Activated CD4-positive, alpha-beta memory T cell treated with anti-CD3 and anti-CD28 coated beads for 36 hours (primary cell): ENCODE measurements around the gene DNMT3A. TPM values are rescaled to one million over a fixed set of nuclear protein-coding genes. Genes with fewer than 3 reads are reported as not detected.
A peak's percentile ranks its signal among the peaks of the same experiment; 100 is the strongest.

Source experiments
- CTCF ChIA-PET: fragments of 350-600 bp; sonication (Branson Sonifier 250); formaldehyde crosslinking; loops from one replicate; lab custom pipeline; 2021; ENCODE audit warnings: antibody characterized with exemption, inconsistent platforms; lab: Charles Lee
- POLR2A ChIA-PET: fragments of 350-600 bp; sonication (Branson Sonifier 250); formaldehyde crosslinking; loops from one replicate; lab custom pipeline; 2021; ENCODE audit warnings: antibody characterized with exemption; lab: Charles Lee
- DNase-seq: peaks from one replicate; pipeline ENCODE4 v3.0.0-alpha.2; 2020
- H3K27ac Mint-ChIP-seq: one replicate; pipeline ENCODE4 v1.8.0; 2021; ENCODE audit warnings: mixed read lengths
- H3K27me3 Mint-ChIP-seq: one replicate; pipeline ENCODE4 v1.8.0; 2021; ENCODE audit warnings: mixed read lengths
- H3K36me3 Mint-ChIP-seq: one replicate; pipeline ENCODE4 v1.8.0; 2021; ENCODE audit warnings: mixed read lengths
- H3K4me1 Mint-ChIP-seq: one replicate; pipeline ENCODE4 v1.8.0; 2021; ENCODE audit warnings: low read depth, mixed read lengths
- H3K4me3 Mint-ChIP-seq: one replicate; pipeline ENCODE4 v1.8.0; 2021; ENCODE audit warnings: mild to moderate bottlenecking, mixed read lengths
- H3K9me3 Mint-ChIP-seq: one replicate; pipeline ENCODE4 v1.8.0; 2021; ENCODE audit warnings: mixed read lengths
- intact Hi-C: fragments of 100-400 bp; cut with micrococcal nuclease; formaldehyde crosslinking; loops from one replicate; pipeline ENCODE4 v1.15.1; 2023
- total RNA-seq, 2 experiments: library from RNA; stranded (reverse); gene quantifications; one replicate each; pipeline ENCODE4 v1.2.3, GENCODE V29; 2021

The DNMT3A gene
- total RNA-seq, 2 experiments from 2014 or later: 52.0 to 52.5 TPM

GRCh38 chr2:25371253-25372241 is 29.8 kb upstream of the DNMT3A start:
- POLR2A ChIA-PET: no interaction called here
- intact Hi-C loops: no loop called here
- no peaks in the 10 kb centered on the region for H3K36me3 Mint-ChIP-seq
- CTCF ChIA-PET: interaction anchor here (2.3 kb wide), 1 partner anchor 9 kb away, joined by 14 read pairs; no protein-coding TSS in a partner anchor
- H3K27me3 Mint-ChIP-seq: no peaks in the 10 kb centered on the region
- DNase-seq: no peak
- H3K4me1 Mint-ChIP-seq: peaks cover 8% of the 10 kb centered on the region
- H3K4me3 Mint-ChIP-seq: no peak overlapping the region
- H3K9me3 Mint-ChIP-seq: no peaks in the 10 kb centered on the region
- H3K27ac Mint-ChIP-seq: no peak overlapping the region

GRCh38 chr2:25369876-25370275 is 28.2 kb upstream of the DNMT3A start:
- H3K4me3 Mint-ChIP-seq: no peak overlapping the region
- no peaks in the 10 kb centered on the region for H3K36me3 Mint-ChIP-seq
- H3K27me3 Mint-ChIP-seq: no peaks in the 10 kb centered on the region
- POLR2A ChIA-PET: no interaction called here
- H3K27ac Mint-ChIP-seq: no peak overlapping the region
- CTCF ChIA-PET: no interaction called here
- H3K4me1 Mint-ChIP-seq: no peaks in the 10 kb centered on the region
- intact Hi-C loops: loop anchor here (10.0 kb wide), 2 partner anchors 395 to 505 kb away; partner anchors contain the start of genes ASXL2 and DNAJC27
- DNase-seq: no peak
- H3K9me3 Mint-ChIP-seq: no peaks in the 10 kb centered on the region

GRCh38 chr2:25369439-25369838 is 27.7 kb upstream of the DNMT3A start:
- DNase-seq: no peak
- Mint-ChIP-seq H3K9me3 (no peaks in the 10 kb centered on the region), H3K27me3 (no peaks in the 10 kb centered on the region), H3K4me1 (no peaks in the 10 kb centered on the region), H3K36me3 (no peaks in the 10 kb centered on the region), H3K4me3 (no peak overlapping the region), H3K27ac (no peak overlapping the region)
- CTCF ChIA-PET: interaction anchor here (2.1 kb wide), 1 partner anchor 7 kb away, joined by 6 read pairs; no protein-coding TSS in a partner anchor
- intact Hi-C loops: loop anchor here (10.0 kb wide), 2 partner anchors 395 to 505 kb away; partner anchors contain the start of genes ASXL2 and DNAJC27
- POLR2A ChIA-PET: no interaction called here

GRCh38 chr2:25368660-25369059 is 26.9 kb upstream of the DNMT3A start:
- CTCF ChIA-PET: interaction anchor here (2.1 kb wide), 1 partner anchor 8 kb away, joined by 6 read pairs; no protein-coding TSS in a partner anchor
- no peak for DNase-seq
- intact Hi-C loops: loop anchor here (10.0 kb wide), 2 partner anchors 394 to 506 kb away; partner anchors contain the start of genes ASXL2 and DNAJC27
- Mint-ChIP-seq H3K4me3 (no peak overlapping the region), H3K27me3 (no peaks in the 10 kb centered on the region), H3K27ac (no peak overlapping the region), H3K9me3 (no peaks in the 10 kb centered on the region), H3K4me1 (peaks cover 2% of the 10 kb centered on the region), H3K36me3 (no peaks in the 10 kb centered on the region)
- POLR2A ChIA-PET: no interaction called here

GRCh38 chr2:25367296-25367695 is 25.6 kb upstream of the DNMT3A start:
- Mint-ChIP-seq H3K36me3 (no peaks in the 10 kb centered on the region), H3K4me1 (peaks cover 11% of the 10 kb centered on the region), H3K27me3 (no peaks in the 10 kb centered on the region), H3K9me3 (no peaks in the 10 kb centered on the region), H3K4me3 (no peak overlapping the region), H3K27ac (no peak overlapping the region)
- intact Hi-C loops: loop anchor here (10.0 kb wide), 2 partner anchors 392 to 508 kb away; partner anchors contain the start of genes ASXL2 and DNAJC27
- no peak for DNase-seq
- CTCF ChIA-PET: interaction anchor here (2.1 to 3.2 kb wide), 2 partner anchors 9 kb away, joined by 6 to 21 read pairs; no protein-coding TSS in a partner anchor
- POLR2A ChIA-PET: no interaction called here

GRCh38 chr2:25366629-25367028 is 24.9 kb upstream of the DNMT3A start:
- no peaks in the 10 kb centered on the region for H3K9me3 Mint-ChIP-seq
- POLR2A ChIA-PET: no interaction called here
- intact Hi-C loops: loop anchor here (10.0 kb wide), 2 partner anchors 392 to 508 kb away; partner anchors contain the start of genes ASXL2 and DNAJC27
- H3K27ac Mint-ChIP-seq: no peak overlapping the region
- CTCF ChIA-PET: interaction anchor here (3.2 kb wide), 1 partner anchor 10 kb away, joined by 21 read pairs; no protein-coding TSS in a partner anchor
- no peaks in the 10 kb centered on the region for H3K27me3 Mint-ChIP-seq
- H3K4me1 Mint-ChIP-seq: peaks cover 13% of the 10 kb centered on the region
- DNase-seq: no peak
- H3K36me3 Mint-ChIP-seq: no peaks in the 10 kb centered on the region
- no peak overlapping the region for H3K4me3 Mint-ChIP-seq

GRCh38 chr2:25365241-25365640 is 23.5 kb upstream of the DNMT3A start:
- POLR2A ChIA-PET: interaction anchor here (1.1 kb wide), 1 partner anchor 92 kb away, joined by 3 read pairs; no protein-coding TSS in a partner anchor
- H3K36me3 Mint-ChIP-seq: no peaks in the 10 kb centered on the region
- H3K27ac Mint-ChIP-seq: no peak overlapping the region
- H3K4me1 Mint-ChIP-seq: peaks cover 15% of the 10 kb centered on the region
- no peaks in the 10 kb centered on the region for H3K9me3 Mint-ChIP-seq
- intact Hi-C loops: loop anchor here (10.0 kb wide), 2 partner anchors 390 to 510 kb away; partner anchors contain the start of genes ASXL2 and DNAJC27
- no peaks in the 10 kb centered on the region for H3K27me3 Mint-ChIP-seq
- CTCF ChIA-PET: interaction anchor here (0.6 to 3.2 kb wide), 6 partner anchors 11 to 299 kb away, joined by 3 to 21 read pairs (median 3); no protein-coding TSS in a partner anchor
- no peak for DNase-seq
- no peak overlapping the region for H3K4me3 Mint-ChIP-seq

- H3K4me3 Mint-ChIP-seq: peak overlapping the region; percentile 8
- no peaks in the 10 kb centered on the region for H3K9me3 Mint-ChIP-seq
- no peak for DNase-seq
- intact Hi-C loops: loop anchor here (10.0 kb wide), 2 partner anchors 389 to 511 kb away; partner anchors contain the start of genes ASXL2 and DNAJC27
- POLR2A ChIA-PET: no interaction called here
- no peaks in the 10 kb centered on the region for H3K36me3 Mint-ChIP-seq
- no peak overlapping the region for H3K27ac Mint-ChIP-seq
- H3K27me3 Mint-ChIP-seq: no peaks in the 10 kb centered on the region
- CTCF ChIA-PET: interaction anchor here (2.0 to 2.8 kb wide), 2 partner anchors 13 to 90 kb away, joined by 22 to 83 read pairs; no protein-coding TSS in a partner anchor
- H3K4me1 Mint-ChIP-seq: peaks cover 15% of the 10 kb centered on the region
These were observed 22.0 kb upstream of the DNMT3A start for GRCh38 chr2:25363733-25364132.

GRCh38 chr2:25362434-25363145 is 20.9 kb upstream of the DNMT3A start:
- H3K9me3 Mint-ChIP-seq: no peaks in the 10 kb centered on the region
- no peaks in the 10 kb centered on the region for H3K27me3 Mint-ChIP-seq
- H3K36me3 Mint-ChIP-seq: no peaks in the 10 kb centered on the region
- peaks cover 15% of the 10 kb centered on the region for H3K4me1 Mint-ChIP-seq
- DNase-seq: peak; percentile 75
- H3K27ac Mint-ChIP-seq: peak overlapping the region; percentile 93
- intact Hi-C loops: loop anchor here (1.0 to 10.0 kb wide), 11 partner anchors 9 to 512 kb away; partner anchors contain the start of genes ASXL2 and DNAJC27
- ChIA-PET POLR2A (interaction anchor here (0.6 to 1.8 kb wide), 6 partner anchors 14 to 163 kb away, joined by 3 to 18 read pairs (median 3); no protein-coding TSS in a partner anchor), CTCF (interaction anchor here (0.6 to 2.8 kb wide), 52 partner anchors 9 to 809 kb away, joined by 3 to 83 read pairs (median 4); partner anchors contain the start of gene DNMT3A)
- H3K4me3 Mint-ChIP-seq: peak overlapping the region; percentile 77

GRCh38 chr2:25362049-25362433 is 20.3 kb upstream of the DNMT3A start:
- Mint-ChIP-seq H3K36me3 (no peaks in the 10 kb centered on the region), H3K27me3 (no peaks in the 10 kb centered on the region), H3K4me1 (peaks cover 15% of the 10 kb centered on the region), H3K27ac (peak overlapping the region; percentile 93), H3K4me3 (peak overlapping the region; percentile 77), H3K9me3 (no peaks in the 10 kb centered on the region)
- intact Hi-C loops: loop anchor here (1.0 to 10.0 kb wide), 11 partner anchors 9 to 513 kb away; partner anchors contain the start of genes ASXL2 and DNAJC27
- peak; percentile 97 for DNase-seq
- POLR2A ChIA-PET: interaction anchor here (0.6 to 1.8 kb wide), 7 partner anchors 14 to 516 kb away, joined by 3 to 18 read pairs (median 3); partner anchors contain the start of gene ASXL2
- CTCF ChIA-PET: interaction anchor here (0.6 to 2.8 kb wide), 53 partner anchors 9 to 809 kb away, joined by 3 to 83 read pairs (median 4); partner anchors contain the start of gene DNMT3A
